ENCODE measurements around the gene SPATA13. TPM values are rescaled to one million over a fixed set of nuclear protein-coding genes. Genes with fewer than 3 reads are reported as not detected.

Gene SPATA13
- total and polyA plus RNA-seq, 2 donors (not counting 3 experiments of a cell fraction or from before 2014, with no cell fraction given): 6.6 to 12.9 TPM

DNA sequence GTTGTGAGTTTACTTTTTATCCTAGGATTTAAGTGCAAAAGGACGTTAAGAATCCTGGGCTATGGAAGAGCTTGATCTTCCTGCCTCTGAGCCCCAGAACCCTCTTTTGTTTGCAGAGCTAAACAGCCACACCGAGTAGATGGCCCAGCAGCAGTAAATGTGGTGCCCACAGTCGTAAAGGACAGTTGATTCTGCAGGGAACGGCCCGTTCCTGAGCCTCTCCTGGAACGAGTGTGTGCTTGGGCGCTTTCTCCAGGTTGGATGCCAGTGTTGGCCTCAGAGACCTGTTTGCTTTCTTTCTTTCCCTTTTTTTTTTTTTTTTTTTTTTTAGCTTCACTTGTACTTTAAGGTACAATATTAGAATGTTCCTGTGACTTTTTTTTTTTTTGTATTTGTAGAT lies 41.7 kb downstream of the SPATA13 start:
- FAIRE-seq: no peak
- Histone ChIP-seq H3K4me3 (replicated peaks in 1 of 3; ENCODE audit: insufficient read depth in 1 of 3, low read depth in 1 of 3, low read length in 3 of 3) (no peak overlapping the region), H3K9me3 (replicated peaks; ENCODE audit: control insufficient read depth, insufficient read depth, low read length) (no peaks in the 10 kb centered on the region), H3K4me2 (ENCODE audit: insufficient read depth, low read length) (no peak overlapping the region), H3K27me3 (ENCODE audit: control insufficient read depth in 2 of 2, insufficient read depth in 2 of 2, low read length in 2 of 2) (no peaks in the 10 kb centered on the region), H3K9me1 (replicated peaks; ENCODE audit: control insufficient read depth, extremely low read depth, insufficient read depth, low read length) (no peaks in the 10 kb centered on the region), H3K36me3 (ENCODE audit: control insufficient read depth in 2 of 2, extremely low read depth in 1 of 2, insufficient read depth in 2 of 2, low read length in 2 of 2) (no peaks in the 10 kb centered on the region), H4K20me1 (replicated peaks; ENCODE audit: control insufficient read depth, extremely low read depth, insufficient read depth, low read length) (no peaks in the 10 kb centered on the region), H3K79me2 (ENCODE audit: control insufficient read depth, insufficient read depth, low read length) (peaks cover 2% of the 10 kb centered on the region), H3K27ac (ENCODE audit: insufficient read depth, low read depth, low read length) (no peak overlapping the region), H3K4me1 (ENCODE audit: control insufficient read depth, extremely low read depth, insufficient read depth, low read length) (peaks cover 6% of the 10 kb centered on the region), H2AFZ (ENCODE audit: low read depth, low read length) (no peak overlapping the region), H3K9ac (replicated peaks; ENCODE audit: extremely low read depth, insufficient read depth, low read length) (no peak overlapping the region)
- no peak for TF ChIP-seq GATA2 (IDR thresholded peaks at IDR 0.05; ENCODE audit: insufficient read depth, insufficient read length, low read depth, low read length)
- TF ChIP-seq MYC (IDR thresholded peaks at IDR 0.05; ENCODE audit: low read depth, low read length): no peak
- TF ChIP-seq, protein P1, sequence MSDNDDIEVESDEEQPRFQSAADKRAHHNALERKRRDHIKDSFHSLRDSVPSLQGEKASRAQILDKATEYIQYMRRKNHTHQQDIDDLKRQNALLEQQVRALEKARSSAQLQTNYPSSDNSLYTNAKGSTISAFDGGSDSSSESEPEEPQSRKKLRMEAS (IDR thresholded peaks at IDR 0.05; ENCODE audit: insufficient read depth, insufficient read length): no peak
- no peak for TF ChIP-seq POLR2A (IDR thresholded peaks at IDR 0.05; ENCODE audit: low read depth, low read length)
- TF ChIP-seq, protein P2, sequence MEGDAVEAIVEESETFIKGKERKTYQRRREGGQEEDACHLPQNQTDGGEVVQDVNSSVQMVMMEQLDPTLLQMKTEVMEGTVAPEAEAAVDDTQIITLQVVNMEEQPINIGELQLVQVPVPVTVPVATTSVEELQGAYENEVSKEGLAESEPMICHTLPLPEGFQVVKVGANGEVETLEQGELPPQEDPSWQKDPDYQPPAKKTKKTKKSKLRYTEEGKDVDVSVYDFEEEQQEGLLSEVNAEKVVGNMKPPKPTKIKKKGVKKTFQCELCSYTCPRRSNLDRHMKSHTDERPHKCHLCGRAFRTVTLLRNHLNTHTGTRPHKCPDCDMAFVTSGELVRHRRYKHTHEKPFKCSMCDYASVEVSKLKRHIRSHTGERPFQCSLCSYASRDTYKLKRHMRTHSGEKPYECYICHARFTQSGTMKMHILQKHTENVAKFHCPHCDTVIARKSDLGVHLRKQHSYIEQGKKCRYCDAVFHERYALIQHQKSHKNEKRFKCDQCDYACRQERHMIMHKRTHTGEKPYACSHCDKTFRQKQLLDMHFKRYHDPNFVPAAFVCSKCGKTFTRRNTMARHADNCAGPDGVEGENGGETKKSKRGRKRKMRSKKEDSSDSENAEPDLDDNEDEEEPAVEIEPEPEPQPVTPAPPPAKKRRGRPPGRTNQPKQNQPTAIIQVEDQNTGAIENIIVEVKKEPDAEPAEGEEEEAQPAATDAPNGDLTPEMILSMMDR (IDR thresholded peaks at IDR 0.05; ENCODE audit: extremely low read depth in 1 of 2, insufficient read depth in 1 of 2, low read depth in 1 of 2, low read length in 2 of 2): no peak
- no peak for TF ChIP-seq JUN (IDR thresholded peaks at IDR 0.05; ENCODE audit: borderline replicate concordance, insufficient read depth, insufficient read length, low read depth)
- TF ChIP-seq FOS (IDR thresholded peaks at IDR 0.05; ENCODE audit: borderline replicate concordance, insufficient read depth, low read length): no peak
- no peak for TF ChIP-seq POLR2AphosphoS5 (IDR thresholded peaks at IDR 0.05; ENCODE audit: insufficient read depth, low read depth, low read length)
- TF ChIP-seq EZH2 (IDR thresholded peaks at IDR 0.05; ENCODE audit: borderline replicate concordance, low read depth, low read length, severe bottlenecking): no peak
- ChIA-PET POLR2A (no interaction called here), CTCF (interaction anchor here (0.6 to 2.1 kb wide), 2 partner anchors 27 kb away, joined by 3 to 6 read pairs; no protein-coding TSS in a partner anchor)
- intact Hi-C loops (cut with micrococcal nuclease): no loop called here
- BruUV-seq (replicated peaks): no TSS peak
- dilution Hi-C loops (cut with MboI; ENCODE audit: extremely low pct_ligation_motif_present, low sequenced_read_pairs): no loop called here
- DNase-seq (ENCODE audit: low read depth, low spot score): no peak

Measured in endothelial cell of umbilical vein (primary cell).